WTC11 (cell line): ENCODE results near the gene CHST15. TPM values are rescaled to one million over a fixed set of nuclear protein-coding genes. Genes with fewer than 3 reads are reported as not detected.

ENCODE experiments used
- ATAC-seq: fragments of 200-7000 bp; cut with Tn5 transposase; 2 replicates; pipeline ENCODE4 v1.10.0; 2021; ENCODE audit warnings: mild to moderate bottlenecking, moderate library complexity
- CTCF ChIA-PET: fragments of 300-600 bp; sonication (Branson Sonifier 250); formaldehyde crosslinking; loops from one replicate; lab custom pipeline; 2021; ENCODE audit warnings: antibody characterized with exemption; lab: Charles Lee
- POLR2A ChIA-PET: fragments of 350-600 bp; sonication (Branson Sonifier 250); formaldehyde crosslinking; loops from one replicate; lab custom pipeline; 2021; ENCODE audit warnings: antibody characterized with exemption; lab: Charles Lee
- DNase-seq: peaks from one replicate; pipeline ENCODE4 v3.0.0; 2021; ENCODE audit warnings: low spot score
- H3K27ac Mint-ChIP-seq: 2 replicates; pipeline ENCODE4 v1.8.0; 2021; ENCODE audit warnings: mixed read lengths
- H3K27me3 Mint-ChIP-seq: 2 replicates; pipeline ENCODE4 v1.8.0; 2021; ENCODE audit warnings: low read depth, mild to moderate bottlenecking, moderate library complexity, mixed read lengths
- H3K36me3 Mint-ChIP-seq: 2 replicates; pipeline ENCODE4 v1.8.0; 2021; ENCODE audit warnings: mixed read lengths
- H3K4me1 Mint-ChIP-seq: 2 replicates; pipeline ENCODE4 v1.8.0; 2022; ENCODE audit warnings: mixed read lengths
- H3K4me3 Mint-ChIP-seq: 2 replicates; pipeline ENCODE4 v1.8.0; 2021; ENCODE audit warnings: mild to moderate bottlenecking, moderate library complexity, mixed read lengths
- H3K9me3 Mint-ChIP-seq: 2 replicates; pipeline ENCODE4 v1.8.0; 2021; ENCODE audit warnings: mixed read lengths
- ATF1 ChIP-seq: sonication (generic); formaldehyde crosslinking; IDR thresholded peaks from 2 replicates; pipeline ENCODE4 v1.8.1; 2023; ENCODE audit warnings: mild to moderate bottlenecking, moderate library complexity, missing genetic modification reagents
- CREM ChIP-seq: sonication (generic); formaldehyde crosslinking; IDR thresholded peaks from 2 replicates; pipeline ENCODE4 v1.8.1; 2022; ENCODE audit warnings: mild to moderate bottlenecking, missing genetic modification reagents, moderate library complexity
- ETV6 ChIP-seq: sonication (generic); formaldehyde crosslinking; IDR thresholded peaks from 2 replicates; pipeline ENCODE4 v1.8.1; 2022; ENCODE audit warnings: mild to moderate bottlenecking, missing genetic modification reagents
- GABPB1 ChIP-seq: sonication (generic); formaldehyde crosslinking; IDR thresholded peaks from 2 replicates; pipeline ENCODE4 v1.8.1; 2023; ENCODE audit warnings: mild to moderate bottlenecking, missing genetic modification reagents
- IRF2 ChIP-seq: sonication (generic); formaldehyde crosslinking; IDR thresholded peaks from 2 replicates; pipeline ENCODE4 v1.8.0; 2022; ENCODE audit warnings: low read depth, missing genetic modification reagents, borderline replicate concordance
- NFATC4 ChIP-seq: fragments of 250-450 bp; sonication (Bioruptor Pico); IDR thresholded peaks from 2 replicates; pipeline ENCODE4 v1.9.0; 2021; ENCODE audit warnings: mild to moderate bottlenecking
- NR1H2 ChIP-seq: sonication (generic); formaldehyde crosslinking; IDR thresholded peaks from 2 replicates; pipeline ENCODE4 v1.9.0; 2021; ENCODE audit warnings: mild to moderate bottlenecking, moderate library complexity, missing genetic modification reagents
- SOX15 ChIP-seq: fragments of 250-450 bp; sonication (Bioruptor Pico); IDR thresholded peaks from 2 replicates; pipeline ENCODE4 v1.9.0; 2021; ENCODE audit warnings: mild to moderate bottlenecking
- TEAD1 ChIP-seq: sonication (generic); formaldehyde crosslinking; IDR thresholded peaks from 2 replicates; pipeline ENCODE4 v1.8.0; 2022; ENCODE audit warnings: mild to moderate bottlenecking, missing genetic modification reagents
- ZNF263 ChIP-seq: sonication (generic); formaldehyde crosslinking; IDR thresholded peaks from 2 replicates; pipeline ENCODE4 v1.8.1; 2022; ENCODE audit warnings: low read depth, mild to moderate bottlenecking, moderate library complexity, missing genetic modification reagents
- ZNF416 ChIP-seq: fragments of 250-450 bp; sonication (Bioruptor Pico); IDR thresholded peaks from 2 replicates; pipeline ENCODE4 v1.9.0; 2021; ENCODE audit warnings: mild to moderate bottlenecking, inconsistent platforms
- total RNA-seq: library from RNA; stranded (reverse); gene quantifications from 3 replicates; pipeline ENCODE4 v1.2.3, GENCODE V29; 2021
- TF ChIP-seq, protein P1 (sequence below): sonication (generic); formaldehyde crosslinking; IDR thresholded peaks from 2 replicates; pipeline ENCODE4 v1.8.1; 2022; ENCODE audit warnings: low read depth, missing genetic modification reagents, borderline replicate concordance
- TF ChIP-seq, protein P2 (sequence below): sonication (generic); formaldehyde crosslinking; IDR thresholded peaks from 2 replicates; pipeline ENCODE4 v1.8.1; 2023; ENCODE audit warnings: mild to moderate bottlenecking, missing genetic modification reagents, moderate library complexity
- TF ChIP-seq, protein P3 (sequence below): fragments of 250-450 bp; sonication (Bioruptor Pico); IDR thresholded peaks from 2 replicates; pipeline ENCODE4 v1.9.0; 2021; ENCODE audit warnings: moderate library complexity, mild to moderate bottlenecking, inconsistent platforms, borderline replicate concordance
- TF ChIP-seq, protein P4 (sequence below): sonication (generic); formaldehyde crosslinking; IDR thresholded peaks from 2 replicates; pipeline ENCODE4 v1.8.1; 2022; ENCODE audit warnings: low read depth, mild to moderate bottlenecking, moderate library complexity, missing genetic modification reagents, borderline replicate concordance
- TF ChIP-seq, protein P5 (sequence below): fragments of 250-450 bp; sonication (Bioruptor Pico); IDR thresholded peaks from 2 replicates; pipeline ENCODE4 v2.1.2; 2022; ENCODE audit warnings: mild to moderate bottlenecking, moderate library complexity
- TF ChIP-seq, protein P6 (sequence below): sonication (generic); formaldehyde crosslinking; IDR thresholded peaks from 2 replicates; pipeline ENCODE4 v1.8.1; 2023; ENCODE audit warnings: mild to moderate bottlenecking, missing genetic modification reagents
- TF ChIP-seq, protein P7 (sequence below): sonication (generic); formaldehyde crosslinking; IDR thresholded peaks from 2 replicates; pipeline ENCODE4 v1.8.0; 2022; ENCODE audit warnings: mild to moderate bottlenecking, missing genetic modification reagents

The CHST15 gene
- total RNA-seq, 1 experiment from 2014 or later, result 10.7 TPM

DNA sequence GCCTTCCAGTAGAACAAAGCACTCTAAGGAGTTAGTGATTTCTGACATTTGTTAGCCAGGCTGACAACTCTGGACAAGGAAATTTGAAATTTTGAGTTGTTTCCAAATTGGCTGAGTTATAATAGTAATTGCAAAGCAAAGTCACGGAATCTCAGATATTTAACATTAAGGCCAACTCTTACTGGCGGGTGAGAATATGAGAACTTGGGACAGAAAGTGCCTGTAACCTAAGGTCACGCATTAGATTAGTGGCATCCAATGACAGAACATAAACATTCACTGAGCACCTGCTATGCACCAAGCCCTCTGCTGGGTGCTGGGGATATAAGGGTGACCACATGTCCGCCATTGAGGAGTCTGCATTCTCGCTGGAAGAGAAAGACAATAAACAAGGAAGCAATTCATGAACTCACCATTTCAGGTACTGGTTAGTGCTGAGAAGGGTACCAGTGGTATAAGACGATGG is 45.5 kb upstream of the CHST15 start (continued):
- TF ChIP-seq, protein P1, sequence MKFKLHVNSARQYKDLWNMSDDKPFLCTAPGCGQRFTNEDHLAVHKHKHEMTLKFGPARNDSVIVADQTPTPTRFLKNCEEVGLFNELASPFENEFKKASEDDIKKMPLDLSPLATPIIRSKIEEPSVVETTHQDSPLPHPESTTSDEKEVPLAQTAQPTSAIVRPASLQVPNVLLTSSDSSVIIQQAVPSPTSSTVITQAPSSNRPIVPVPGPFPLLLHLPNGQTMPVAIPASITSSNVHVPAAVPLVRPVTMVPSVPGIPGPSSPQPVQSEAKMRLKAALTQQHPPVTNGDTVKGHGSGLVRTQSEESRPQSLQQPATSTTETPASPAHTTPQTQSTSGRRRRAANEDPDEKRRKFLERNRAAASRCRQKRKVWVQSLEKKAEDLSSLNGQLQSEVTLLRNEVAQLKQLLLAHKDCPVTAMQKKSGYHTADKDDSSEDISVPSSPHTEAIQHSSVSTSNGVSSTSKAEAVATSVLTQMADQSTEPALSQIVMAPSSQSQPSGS, result no peak
- TF ChIP-seq SOX15 (CRISPR knock-in tag), result no peak
- no peak for TF ChIP-seq ZNF416 (CRISPR knock-in tag)
- TF ChIP-seq, protein P2, sequence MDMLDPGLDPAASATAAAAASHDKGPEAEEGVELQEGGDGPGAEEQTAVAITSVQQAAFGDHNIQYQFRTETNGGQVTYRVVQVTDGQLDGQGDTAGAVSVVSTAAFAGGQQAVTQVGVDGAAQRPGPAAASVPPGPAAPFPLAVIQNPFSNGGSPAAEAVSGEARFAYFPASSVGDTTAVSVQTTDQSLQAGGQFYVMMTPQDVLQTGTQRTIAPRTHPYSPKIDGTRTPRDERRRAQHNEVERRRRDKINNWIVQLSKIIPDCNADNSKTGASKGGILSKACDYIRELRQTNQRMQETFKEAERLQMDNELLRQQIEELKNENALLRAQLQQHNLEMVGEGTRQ, result no peak
- no peak for TF ChIP-seq NFATC4
- no peak for TF ChIP-seq NR1H2
- TF ChIP-seq, protein P3, sequence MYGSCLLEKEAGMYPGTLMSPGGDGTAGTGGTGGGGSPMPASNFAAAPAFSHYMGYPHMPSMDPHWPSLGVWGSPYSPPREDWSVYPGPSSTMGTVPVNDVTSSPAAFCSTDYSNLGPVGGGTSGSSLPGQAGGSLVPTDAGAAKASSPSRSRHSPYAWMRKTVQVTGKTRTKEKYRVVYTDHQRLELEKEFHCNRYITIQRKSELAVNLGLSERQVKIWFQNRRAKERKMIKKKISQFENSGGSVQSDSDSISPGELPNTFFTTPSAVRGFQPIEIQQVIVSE, result no peak
- TF ChIP-seq IRF2, result no peak

DNA sequence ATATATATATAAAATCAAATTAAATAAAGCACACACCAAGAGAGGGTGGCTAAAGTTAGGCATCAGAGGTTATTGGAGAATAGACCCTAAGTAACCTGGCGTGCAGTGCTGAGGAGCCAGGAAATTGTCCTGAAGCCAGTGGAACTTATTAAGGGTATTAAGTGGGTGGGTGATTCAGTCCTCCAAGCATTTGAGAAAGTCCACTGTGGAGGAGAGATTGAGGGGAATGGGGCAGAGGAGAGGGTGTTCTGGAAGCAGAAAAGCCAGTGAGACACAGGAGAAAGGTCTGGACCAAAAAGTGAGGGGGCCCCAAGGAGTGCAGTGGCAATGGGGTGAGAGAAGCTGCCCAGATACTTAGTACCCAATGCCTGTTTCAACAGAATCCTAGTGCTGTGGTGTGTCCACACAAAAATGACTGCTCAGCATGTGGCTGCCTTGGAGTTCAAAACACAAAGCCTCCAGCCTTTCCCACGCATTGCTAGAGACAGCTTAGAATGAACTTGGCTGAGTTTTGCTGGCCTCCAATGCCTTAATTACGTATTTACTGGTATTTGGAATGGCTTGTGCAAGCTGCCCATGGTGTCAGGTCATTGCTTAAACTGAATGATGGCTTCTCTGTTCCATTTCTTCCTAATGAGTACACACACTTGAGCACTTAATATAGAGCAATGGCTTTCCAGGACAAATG is 44.9 kb upstream of the CHST15 start:
- Mint-ChIP-seq H3K9me3 (peaks cover 5% of the 10 kb centered on the region), H3K4me3 (no peak overlapping the region)
- TF ChIP-seq, protein P4, sequence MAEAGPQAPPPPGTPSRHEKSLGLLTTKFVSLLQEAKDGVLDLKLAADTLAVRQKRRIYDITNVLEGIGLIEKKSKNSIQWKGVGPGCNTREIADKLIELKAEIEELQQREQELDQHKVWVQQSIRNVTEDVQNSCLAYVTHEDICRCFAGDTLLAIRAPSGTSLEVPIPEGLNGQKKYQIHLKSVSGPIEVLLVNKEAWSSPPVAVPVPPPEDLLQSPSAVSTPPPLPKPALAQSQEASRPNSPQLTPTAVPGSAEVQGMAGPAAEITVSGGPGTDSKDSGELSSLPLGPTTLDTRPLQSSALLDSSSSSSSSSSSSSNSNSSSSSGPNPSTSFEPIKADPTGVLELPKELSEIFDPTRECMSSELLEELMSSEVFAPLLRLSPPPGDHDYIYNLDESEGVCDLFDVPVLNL (CRISPR knock-in tag), result no peak
- TF ChIP-seq, protein P5, sequence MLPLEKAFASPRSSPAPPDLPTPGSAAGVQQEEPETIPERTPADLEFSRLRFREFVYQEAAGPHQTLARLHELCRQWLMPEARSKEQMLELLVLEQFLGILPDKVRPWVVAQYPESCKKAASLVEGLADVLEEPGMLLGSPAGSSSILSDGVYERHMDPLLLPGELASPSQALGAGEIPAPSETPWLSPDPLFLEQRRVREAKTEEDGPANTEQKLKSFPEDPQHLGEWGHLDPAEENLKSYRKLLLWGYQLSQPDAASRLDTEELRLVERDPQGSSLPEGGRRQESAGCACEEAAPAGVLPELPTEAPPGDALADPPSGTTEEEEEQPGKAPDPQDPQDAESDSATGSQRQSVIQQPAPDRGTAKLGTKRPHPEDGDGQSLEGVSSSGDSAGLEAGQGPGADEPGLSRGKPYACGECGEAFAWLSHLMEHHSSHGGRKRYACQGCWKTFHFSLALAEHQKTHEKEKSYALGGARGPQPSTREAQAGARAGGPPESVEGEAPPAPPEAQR (CRISPR knock-in tag), result no peak
- TF ChIP-seq, protein P6, sequence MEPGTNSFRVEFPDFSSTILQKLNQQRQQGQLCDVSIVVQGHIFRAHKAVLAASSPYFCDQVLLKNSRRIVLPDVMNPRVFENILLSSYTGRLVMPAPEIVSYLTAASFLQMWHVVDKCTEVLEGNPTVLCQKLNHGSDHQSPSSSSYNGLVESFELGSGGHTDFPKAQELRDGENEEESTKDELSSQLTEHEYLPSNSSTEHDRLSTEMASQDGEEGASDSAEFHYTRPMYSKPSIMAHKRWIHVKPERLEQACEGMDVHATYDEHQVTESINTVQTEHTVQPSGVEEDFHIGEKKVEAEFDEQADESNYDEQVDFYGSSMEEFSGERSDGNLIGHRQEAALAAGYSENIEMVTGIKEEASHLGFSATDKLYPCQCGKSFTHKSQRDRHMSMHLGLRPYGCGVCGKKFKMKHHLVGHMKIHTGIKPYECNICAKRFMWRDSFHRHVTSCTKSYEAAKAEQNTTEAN, result no peak
- TF ChIP-seq ZNF263 (CRISPR knock-in tag), result no peak
- TF ChIP-seq CREM (CRISPR knock-in tag), result no peak
- no peak for TF ChIP-seq ATF1 (CRISPR knock-in tag)
- TF ChIP-seq, protein P1, result no peak
- no peak for TF ChIP-seq GABPB1 (CRISPR knock-in tag)
- no peak for TF ChIP-seq ETV6 (CRISPR knock-in tag)
- no peak for TF ChIP-seq TEAD1
- TF ChIP-seq, protein P7, sequence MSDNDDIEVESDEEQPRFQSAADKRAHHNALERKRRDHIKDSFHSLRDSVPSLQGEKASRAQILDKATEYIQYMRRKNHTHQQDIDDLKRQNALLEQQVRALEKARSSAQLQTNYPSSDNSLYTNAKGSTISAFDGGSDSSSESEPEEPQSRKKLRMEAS (CRISPR knock-in tag), result no peak
- TF ChIP-seq, all 79 proteins: peak for 0
- ChIA-PET POLR2A (no interaction called here), CTCF (no interaction called here)
- DNase-seq (no peak), ATAC-seq (no peak)
- H3K36me3 Mint-ChIP-seq, result no peaks in the 10 kb centered on the region
- no peak overlapping the region for H3K27ac Mint-ChIP-seq
- H3K4me1 Mint-ChIP-seq, result no peaks in the 10 kb centered on the region
- no peaks in the 10 kb centered on the region for H3K27me3 Mint-ChIP-seq
